A673 (cell line): ENCODE measurements around the gene CLN5. TPM values are rescaled to one million over a fixed set of nuclear protein-coding genes. Genes with fewer than 3 reads are reported as not detected.

Experiments used
- BruUV-seq: library from RNA; stranded (reverse); fragments of 400-500 nt; replicated peaks from 2 replicates; lab custom pipeline; 2021; lab: Mats Ljungman, UMichigan
- CTCF ChIA-PET: fragments of 300-600 bp; sonication (Branson Sonifier 250); formaldehyde crosslinking; loops from one replicate; lab custom pipeline; 2022; ENCODE audit warnings: antibody characterized with exemption; lab: Charles Lee
- POLR2A ChIA-PET: fragments of 300-600 bp; sonication (Branson Sonifier 250); formaldehyde crosslinking; loops from one replicate; lab custom pipeline; 2022; ENCODE audit warnings: antibody characterized with exemption; ENCODE audit not compliant: low non-redundant PET; lab: Charles Lee
- DNase-seq: peaks from one replicate; pipeline ENCODE4 v3.0.0-alpha.2; 2015; ENCODE audit warnings: low spot score
- H3K27ac ChIP-seq: fragments of 200-600 bp; sonication (generic); 2 replicates; pipeline ENCODE4 v1.5.1; 2016; ENCODE audit warnings: mixed run types, low read depth, mild to moderate bottlenecking, mixed read lengths, antibody characterized with exemption, low read length; ENCODE audit not compliant: poor library complexity, severe bottlenecking
- H3K27me3 ChIP-seq: fragments of 200-600 bp; sonication (generic); replicated peaks from 2 replicates; pipeline ENCODE4 v1.6.1; 2017; ENCODE audit warnings: mixed run types, low read depth, mild to moderate bottlenecking, mixed read lengths, antibody characterized with exemption, low read length; ENCODE audit not compliant: insufficient read depth, poor library complexity
- H3K36me3 ChIP-seq: fragments of 200-600 bp; sonication (generic); 2 replicates; pipeline ENCODE4 v1.6.1; 2016; ENCODE audit warnings: mixed run types, mild to moderate bottlenecking, mixed read lengths, antibody characterized with exemption, low read length; ENCODE audit not compliant: insufficient read depth, poor library complexity, severe bottlenecking
- H3K4me1 ChIP-seq: fragments of 200-600 bp; sonication (generic); 2 replicates; pipeline ENCODE4 v1.6.1; 2017; ENCODE audit warnings: mixed run types, mild to moderate bottlenecking, mixed read lengths, antibody characterized with exemption, low read length; ENCODE audit not compliant: insufficient read depth, poor library complexity, severe bottlenecking
- H3K4me3 ChIP-seq: fragments of 200-600 bp; sonication (generic); 2 replicates; pipeline ENCODE4 v1.5.1; 2016; ENCODE audit warnings: low read depth, mixed run types, mild to moderate bottlenecking, mixed read lengths, low read length; ENCODE audit not compliant: poor library complexity, severe bottlenecking
- H3K9me3 ChIP-seq: fragments of 200-600 bp; sonication (generic); 2 replicates; pipeline ENCODE4 v1.6.1; 2016; ENCODE audit warnings: mixed run types, low read depth, mild to moderate bottlenecking, mixed read lengths, antibody characterized with exemption, low read length; ENCODE audit not compliant: poor library complexity, severe bottlenecking
- EZH2 ChIP-seq: fragments of 200-600 bp; sonication (generic); IDR thresholded peaks from 2 replicates; pipeline ENCODE4 v1.6.1; 2017; ENCODE audit warnings: borderline replicate concordance, low read depth, mild to moderate bottlenecking, mixed read lengths, antibody characterized with exemption, low read length; ENCODE audit not compliant: poor library complexity, severe bottlenecking
- intact Hi-C: fragments of 100-400 bp; cut with micrococcal nuclease; formaldehyde crosslinking; loops from one replicate; pipeline ENCODE4 v1.10.0; 2022; ENCODE audit not compliant: unreplicated experiment
- total RNA-seq: library from RNA; stranded (reverse); gene quantifications from 2 replicates; pipeline ENCODE4 v1.2.3, GENCODE V29; 2021
- TF ChIP-seq, protein P1 (sequence below): fragments of 300-800, 200-600 bp; sonication (generic); conservative IDR thresholded peaks from 2 replicates; pipeline ENCODE4 v1.5.1; 2017; ENCODE audit warnings: low read depth, mild to moderate bottlenecking, antibody characterized with exemption, low read length, moderate library complexity, mixed read lengths

Gene CLN5
- total RNA-seq, 1 experiment from 2014 or later: 13.7 TPM

DNA sequence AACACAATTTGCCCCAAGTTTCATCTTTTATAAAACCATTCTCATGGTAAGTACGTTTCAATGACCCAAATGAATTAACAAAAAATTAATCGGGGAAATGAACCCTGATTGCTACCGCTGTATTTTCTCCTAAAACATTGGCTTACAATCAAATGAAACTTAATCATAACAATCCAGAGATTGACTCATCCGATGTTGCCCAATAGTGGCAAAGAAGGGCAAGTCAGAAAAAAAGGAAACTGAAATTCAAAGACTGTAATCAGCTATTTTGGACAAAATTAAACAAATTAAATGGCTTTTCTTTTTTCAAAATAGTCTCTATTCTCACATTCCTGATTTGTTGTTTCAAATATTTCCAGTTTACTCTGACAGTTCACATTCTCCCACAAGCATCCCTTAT lies 47.4 kb upstream of the CLN5 start:
- H3K9me3 ChIP-seq: no peaks in the 10 kb centered on the region
- no peak overlapping the region for H3K27ac ChIP-seq
- ChIA-PET POLR2A (no interaction called here), CTCF (no interaction called here)
- no peak for DNase-seq
- H3K4me3 ChIP-seq: no peak overlapping the region
- H3K27me3 ChIP-seq: no peaks in the 10 kb centered on the region
- BruUV-seq: no TSS peak
- TF ChIP-seq, protein P1, sequence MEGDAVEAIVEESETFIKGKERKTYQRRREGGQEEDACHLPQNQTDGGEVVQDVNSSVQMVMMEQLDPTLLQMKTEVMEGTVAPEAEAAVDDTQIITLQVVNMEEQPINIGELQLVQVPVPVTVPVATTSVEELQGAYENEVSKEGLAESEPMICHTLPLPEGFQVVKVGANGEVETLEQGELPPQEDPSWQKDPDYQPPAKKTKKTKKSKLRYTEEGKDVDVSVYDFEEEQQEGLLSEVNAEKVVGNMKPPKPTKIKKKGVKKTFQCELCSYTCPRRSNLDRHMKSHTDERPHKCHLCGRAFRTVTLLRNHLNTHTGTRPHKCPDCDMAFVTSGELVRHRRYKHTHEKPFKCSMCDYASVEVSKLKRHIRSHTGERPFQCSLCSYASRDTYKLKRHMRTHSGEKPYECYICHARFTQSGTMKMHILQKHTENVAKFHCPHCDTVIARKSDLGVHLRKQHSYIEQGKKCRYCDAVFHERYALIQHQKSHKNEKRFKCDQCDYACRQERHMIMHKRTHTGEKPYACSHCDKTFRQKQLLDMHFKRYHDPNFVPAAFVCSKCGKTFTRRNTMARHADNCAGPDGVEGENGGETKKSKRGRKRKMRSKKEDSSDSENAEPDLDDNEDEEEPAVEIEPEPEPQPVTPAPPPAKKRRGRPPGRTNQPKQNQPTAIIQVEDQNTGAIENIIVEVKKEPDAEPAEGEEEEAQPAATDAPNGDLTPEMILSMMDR: no peak
- no peak for TF ChIP-seq EZH2
- no peaks in the 10 kb centered on the region for H3K36me3 ChIP-seq
- intact Hi-C loops: no loop called here
- H3K4me1 ChIP-seq: no peaks in the 10 kb centered on the region

DNA sequence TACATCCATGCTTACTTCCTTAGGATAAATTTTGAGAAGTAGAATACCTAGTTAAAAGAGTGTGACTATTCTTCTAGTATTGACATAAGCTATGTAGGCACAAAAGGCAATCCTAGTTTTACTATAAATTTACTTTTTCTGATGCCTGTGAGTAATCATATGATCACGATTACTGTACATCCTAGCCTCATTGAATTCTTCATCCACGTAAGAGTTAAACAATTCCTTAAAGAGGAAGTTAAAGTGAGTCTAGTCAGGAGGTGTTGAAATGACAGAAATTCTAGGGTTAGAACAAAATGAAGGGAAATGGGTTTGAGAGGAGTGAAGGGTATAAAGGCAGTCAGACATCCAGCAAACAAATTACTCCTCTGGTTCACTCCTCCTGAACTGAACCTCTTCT lies 43.7 kb upstream of the CLN5 start, which contains the start of gene ACOD1:
ACOD1 (plus strand) TSS at position 363 of the 400 bp plus-strand sequence. CDS start 48 bp downstream, outside the sequence.
- intact Hi-C loops: no loop called here
- Histone ChIP-seq H3K27ac (no peak within 1 kb of the TSS), H3K27me3 (no peaks in the 10 kb centered on the region), H3K4me3 (no peak within 1 kb of the TSS), H3K4me1 (no peaks in the 10 kb centered on the region), H3K36me3 (no peaks in the 10 kb centered on the region), H3K9me3 (no peaks in the 10 kb centered on the region)
- no peak for DNase-seq
- POLR2A ChIA-PET: no interaction called here
- BruUV-seq: no TSS peak
- CTCF ChIA-PET: no interaction called here
- TF ChIP-seq EZH2: no peak
- TF ChIP-seq, protein P1: no peak

DNA sequence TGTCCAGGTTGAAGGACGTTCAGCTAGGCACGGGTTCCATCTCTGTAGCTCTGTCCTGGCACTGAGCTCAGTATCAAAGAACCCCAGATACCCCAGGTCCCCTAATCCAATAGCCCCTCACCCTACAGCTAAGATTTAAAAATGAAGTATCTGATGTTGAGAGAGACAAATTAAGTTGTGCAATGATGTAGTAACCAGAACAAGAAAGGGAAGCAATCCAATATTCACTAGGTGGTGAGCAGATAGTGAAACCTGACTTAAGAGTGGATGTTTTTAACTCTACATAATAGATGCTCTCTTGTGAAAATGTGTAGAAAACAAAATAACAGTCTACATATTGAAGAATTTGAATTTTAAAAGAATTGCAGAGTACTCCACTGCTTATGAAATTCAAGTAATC lies 41.8 kb upstream of the CLN5 start:
- H3K9me3 ChIP-seq: no peaks in the 10 kb centered on the region
- H3K4me1 ChIP-seq: no peaks in the 10 kb centered on the region
- H3K36me3 ChIP-seq: no peaks in the 10 kb centered on the region
- DNase-seq: no peak
- no TSS peak for BruUV-seq
- H3K27me3 ChIP-seq: no peaks in the 10 kb centered on the region
- POLR2A ChIA-PET: no interaction called here
- no peak overlapping the region for H3K27ac ChIP-seq
- H3K4me3 ChIP-seq: no peak overlapping the region
- CTCF ChIA-PET: no interaction called here
- TF ChIP-seq, protein P1: no peak
- TF ChIP-seq EZH2: no peak
- intact Hi-C loops: no loop called here
